IMR-90 (cell line): ENCODE measurements around the gene IWS1.

Experiments used
- BHLHE40 ChIP-seq: fragments of 150-350 bp; IDR thresholded peaks from 2 replicates; pipeline ENCODE4 v1.6.1; 2016; ENCODE audit warnings: mild to moderate bottlenecking, low read depth, low read length
- CEBPB ChIP-seq: IDR thresholded peaks from 2 replicates; pipeline ENCODE4 v1.6.1; 2012; ENCODE audit warnings: low read depth, low read length, improper control_type of control experiment
- FOS ChIP-seq: fragments of 150-350 bp; IDR thresholded peaks from 2 replicates; pipeline ENCODE4 v1.6.1; 2016; ENCODE audit warnings: low read depth, low read length
- MAZ ChIP-seq: IDR thresholded peaks from 2 replicates; pipeline ENCODE4 v1.6.1; 2012; ENCODE audit warnings: low read depth, mild to moderate bottlenecking, low read length, improper control_type of control experiment, moderate library complexity, borderline replicate concordance
- NFE2L2 ChIP-seq: fragments of 150-350 bp; IDR thresholded peaks from 2 replicates; pipeline ENCODE4 v1.6.1; 2016; ENCODE audit warnings: low read depth, mild to moderate bottlenecking, low read length
- POLR2A ChIP-seq: IDR thresholded peaks from 2 replicates; pipeline ENCODE4 v1.6.1; 2012; ENCODE audit warnings: mild to moderate bottlenecking, low read depth, low read length
- RAD21 ChIP-seq: IDR thresholded peaks from 2 replicates; pipeline ENCODE4 v1.6.1; 2012; ENCODE audit warnings: low read length, improper control_type of control experiment
- RCOR1 ChIP-seq: IDR thresholded peaks from 2 replicates; pipeline ENCODE4 v1.6.1; 2012; ENCODE audit warnings: mild to moderate bottlenecking, low read length, improper control_type of control experiment; ENCODE audit not compliant: insufficient replicate concordance
- SMC3 ChIP-seq: fragments of 150-350 bp; IDR thresholded peaks from 2 replicates; pipeline ENCODE4 v1.6.1; 2016; ENCODE audit warnings: low read depth, mild to moderate bottlenecking, antibody characterized with exemption, low read length, moderate library complexity
- TF ChIP-seq, protein P1 (sequence below): conservative IDR thresholded peaks from 2 replicates; pipeline ENCODE4 v1.5.1; 2012; ENCODE audit warnings: mild to moderate bottlenecking, low read depth, low read length, improper control_type of control experiment
- TF ChIP-seq, protein P2 (sequence below): fragments of 150-350 bp; IDR thresholded peaks from 2 replicates; pipeline ENCODE4 v1.6.1; 2016; ENCODE audit warnings: low read depth, mild to moderate bottlenecking, low read length, moderate library complexity, borderline replicate concordance
- TF ChIP-seq, protein P3 (sequence below): fragments of 150-350 bp; IDR thresholded peaks from 2 replicates; pipeline ENCODE4 v1.6.1; 2017; ENCODE audit warnings: mild to moderate bottlenecking, antibody characterized with exemption, low read length, low read depth

DNA sequence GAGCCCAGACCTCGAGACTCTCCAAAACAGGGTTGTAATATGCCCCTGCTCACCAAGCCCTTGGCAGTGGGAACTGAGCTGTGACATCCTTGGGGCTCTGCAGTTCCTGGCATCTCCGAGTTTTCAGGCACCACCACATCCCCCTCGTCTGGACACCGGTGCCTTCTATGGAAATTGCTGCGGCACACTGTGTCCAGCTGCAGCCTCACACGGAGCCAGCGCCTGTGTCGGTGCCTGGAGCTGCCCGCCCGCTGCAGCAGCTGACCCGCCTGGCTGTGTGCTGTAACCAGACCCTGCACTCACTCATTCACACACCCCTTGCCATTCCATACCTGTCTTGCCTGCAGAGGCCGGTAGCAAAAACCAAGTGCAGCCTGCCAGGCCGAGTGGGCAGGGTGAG, 11.8 kb downstream of the IWS1 start:
- no peak for TF ChIP-seq MAZ
- TF ChIP-seq, protein P1, sequence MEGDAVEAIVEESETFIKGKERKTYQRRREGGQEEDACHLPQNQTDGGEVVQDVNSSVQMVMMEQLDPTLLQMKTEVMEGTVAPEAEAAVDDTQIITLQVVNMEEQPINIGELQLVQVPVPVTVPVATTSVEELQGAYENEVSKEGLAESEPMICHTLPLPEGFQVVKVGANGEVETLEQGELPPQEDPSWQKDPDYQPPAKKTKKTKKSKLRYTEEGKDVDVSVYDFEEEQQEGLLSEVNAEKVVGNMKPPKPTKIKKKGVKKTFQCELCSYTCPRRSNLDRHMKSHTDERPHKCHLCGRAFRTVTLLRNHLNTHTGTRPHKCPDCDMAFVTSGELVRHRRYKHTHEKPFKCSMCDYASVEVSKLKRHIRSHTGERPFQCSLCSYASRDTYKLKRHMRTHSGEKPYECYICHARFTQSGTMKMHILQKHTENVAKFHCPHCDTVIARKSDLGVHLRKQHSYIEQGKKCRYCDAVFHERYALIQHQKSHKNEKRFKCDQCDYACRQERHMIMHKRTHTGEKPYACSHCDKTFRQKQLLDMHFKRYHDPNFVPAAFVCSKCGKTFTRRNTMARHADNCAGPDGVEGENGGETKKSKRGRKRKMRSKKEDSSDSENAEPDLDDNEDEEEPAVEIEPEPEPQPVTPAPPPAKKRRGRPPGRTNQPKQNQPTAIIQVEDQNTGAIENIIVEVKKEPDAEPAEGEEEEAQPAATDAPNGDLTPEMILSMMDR, result no peak
- no peak for TF ChIP-seq POLR2A
- no peak for TF ChIP-seq FOS
- TF ChIP-seq CEBPB, result no peak
- TF ChIP-seq, protein P2, sequence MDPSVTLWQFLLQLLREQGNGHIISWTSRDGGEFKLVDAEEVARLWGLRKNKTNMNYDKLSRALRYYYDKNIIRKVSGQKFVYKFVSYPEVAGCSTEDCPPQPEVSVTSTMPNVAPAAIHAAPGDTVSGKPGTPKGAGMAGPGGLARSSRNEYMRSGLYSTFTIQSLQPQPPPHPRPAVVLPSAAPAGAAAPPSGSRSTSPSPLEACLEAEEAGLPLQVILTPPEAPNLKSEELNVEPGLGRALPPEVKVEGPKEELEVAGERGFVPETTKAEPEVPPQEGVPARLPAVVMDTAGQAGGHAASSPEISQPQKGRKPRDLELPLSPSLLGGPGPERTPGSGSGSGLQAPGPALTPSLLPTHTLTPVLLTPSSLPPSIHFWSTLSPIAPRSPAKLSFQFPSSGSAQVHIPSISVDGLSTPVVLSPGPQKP, result no peak
- TF ChIP-seq SMC3, result no peak
- TF ChIP-seq RAD21, result no peak
- TF ChIP-seq BHLHE40, result no peak
- TF ChIP-seq NFE2L2, result no peak
- TF ChIP-seq, protein P3, sequence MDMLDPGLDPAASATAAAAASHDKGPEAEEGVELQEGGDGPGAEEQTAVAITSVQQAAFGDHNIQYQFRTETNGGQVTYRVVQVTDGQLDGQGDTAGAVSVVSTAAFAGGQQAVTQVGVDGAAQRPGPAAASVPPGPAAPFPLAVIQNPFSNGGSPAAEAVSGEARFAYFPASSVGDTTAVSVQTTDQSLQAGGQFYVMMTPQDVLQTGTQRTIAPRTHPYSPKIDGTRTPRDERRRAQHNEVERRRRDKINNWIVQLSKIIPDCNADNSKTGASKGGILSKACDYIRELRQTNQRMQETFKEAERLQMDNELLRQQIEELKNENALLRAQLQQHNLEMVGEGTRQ, result no peak
- TF ChIP-seq RCOR1, result no peak
